Kidney glomerular epithelial cell (primary cell): ENCODE measurements around the gene SUN2.
A peak's percentile ranks its signal among the peaks of the same experiment; 100 is the strongest.

ENCODE experiments used
- DNase-seq: peaks from one replicate; lab custom pipeline; 2025; lab: John Stamatoyannopoulos, UW

Gene SUN2

GRCh38 chr22:38697425-38698089, 58.2 kb downstream of the SUN2 start:
- DNase-seq: no peak

GRCh38 chr22:38696606-38697424, 59.0 kb downstream of the SUN2 start:
- DNase-seq: peak; percentile 80

GRCh38 chr22:38694940-38695339, 60.9 kb downstream of the SUN2 start:
- no peak for DNase-seq

- DNase-seq: no peak
Observed at GRCh38 chr22:38694049-38694448, 61.7 kb downstream of the SUN2 start.

GRCh38 chr22:38689651-38690050, 66.1 kb downstream of the SUN2 start:
- DNase-seq: no peak

- no peak for DNase-seq
Observed at GRCh38 chr22:38685761-38686160, 70.0 kb downstream of the SUN2 start.

GRCh38 chr22:38684895-38685294, 70.9 kb downstream of the SUN2 start:
- no peak for DNase-seq
